Activated CD8-positive, alpha-beta memory T cell treated with anti-CD3 and anti-CD28 coated beads, Interleukin-2, amount 50 U/mL, for 24 hours (primary cell): Measurements from ENCODE around the gene VARS1.
"Not testable (repeated sequence)": the region's sequence is repeated elsewhere in the genome, so short reads cannot be mapped to it uniquely, and the experiment has no call there.

Experiments
- DNase-seq: peaks from one replicate; pipeline ENCODE4 v3.0.0-alpha.2; 2020; ENCODE audit errors: extremely low read depth

Gene VARS1

GRCh38 chr6:31794294-31794865 is 1.2 kb downstream of the VARS1 start:
- DNase-seq = no peak

GRCh38 chr6:31793927-31794245 is 1.7 kb downstream of the VARS1 start:
- DNase-seq = not testable (repeated sequence)

- no peak for DNase-seq
Observed at GRCh38 chr6:31792761-31793171, 2.8 kb downstream of the VARS1 start.

- DNase-seq = no peak
Observed at GRCh38 chr6:31792090-31792374, 3.5 kb downstream of the VARS1 start.

GRCh38 chr6:31791324-31792089 is 4.0 kb downstream of the VARS1 start:
- no peak for DNase-seq

GRCh38 chr6:31785475-31785874 is 10.1 kb downstream of the VARS1 start:
- no peak for DNase-seq

GRCh38 chr6:31784098-31784925 is 11.2 kb downstream of the VARS1 start:
- no peak for DNase-seq

GRCh38 chr6:31782126-31782855 is 13.3 kb downstream of the VARS1 start:
- no peak for DNase-seq

- no peak for DNase-seq
Observed at GRCh38 chr6:31781244-31782125, 14.1 kb downstream of the VARS1 start.

GRCh38 chr6:31780507-31781243 is 14.9 kb downstream of the VARS1 start:
- DNase-seq = no peak

- no peak for DNase-seq
Observed at GRCh38 chr6:31779908-31780307, 15.6 kb downstream of the VARS1 start.

GRCh38 chr6:31778999-31779885 is 16.3 kb downstream of the VARS1 start:
- DNase-seq = no peak

GRCh38 chr6:31778193-31778592 is 17.4 kb downstream of the VARS1 start:
- DNase-seq = no peak

GRCh38 chr6:31777667-31778050 is 17.9 kb downstream of the VARS1 start:
- DNase-seq = no peak

- peak; percentile 38 for DNase-seq
Observed at GRCh38 chr6:31776989-31777666, 18.4 kb downstream of the VARS1 start, which contains the start of gene VWA7. TSS of gene VWA7 (minus strand) at chr6:31777328. CDS start at chr6:31776779, 549 bp downstream.

- DNase-seq = no peak
Observed at GRCh38 chr6:31776485-31776988, 19.0 kb downstream of the VARS1 start.

- DNase-seq = no peak
Observed at GRCh38 chr6:31775633-31776484, 19.7 kb downstream of the VARS1 start.

- no peak for DNase-seq
Observed at GRCh38 chr6:31775184-31775583, 20.4 kb downstream of the VARS1 start.
